NCI-H1417 (cell line): ENCODE measurements around the gene MASP1.
A peak's percentile ranks its signal among the peaks of the same experiment; 100 is the strongest.
"Not testable (repeated sequence)": the region's sequence is repeated elsewhere in the genome, so short reads cannot be mapped to it uniquely, and the experiment has no call there.

Source experiments
- DNase-seq, 3 experiments: peaks; one replicate each; lab custom pipeline; 2025; lab: John Stamatoyannopoulos, UW

The MASP1 gene

GRCh38 chr3:187227658-187228258 lies 63.8 kb downstream of the MASP1 start:
- DNase-seq = no peak

GRCh38 chr3:187223799-187224198 lies 67.7 kb downstream of the MASP1 start:
- peak in 1 of 3 experiments; percentile 12 for DNase-seq

DNA sequence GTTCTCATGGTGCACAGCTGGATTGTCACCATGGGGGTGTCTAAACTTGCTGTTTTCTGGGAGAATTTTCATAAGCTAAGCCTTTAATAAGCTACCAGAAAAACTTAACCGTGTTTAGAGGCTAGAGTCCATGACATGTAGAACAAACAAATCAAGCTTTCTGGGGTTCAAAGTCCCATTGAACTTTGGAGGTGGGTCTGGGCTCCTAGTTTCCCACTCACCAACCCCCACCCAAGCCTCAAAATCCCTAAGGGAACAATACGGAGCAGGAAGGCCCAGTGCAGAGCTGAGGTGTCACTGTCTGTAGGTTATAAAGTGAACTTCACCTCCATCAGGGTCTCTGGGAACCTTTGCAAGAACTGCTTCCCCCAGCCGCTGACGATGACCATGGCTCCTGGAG lies 68.7 kb downstream of the MASP1 start:
- DNase-seq = no peak

- no peak for DNase-seq
Measured at GRCh38 chr3:187215460-187215859, 76.1 kb downstream of the MASP1 start.

GRCh38 chr3:187213616-187214015 lies 77.9 kb downstream of the MASP1 start:
- DNase-seq = peak in 1 of 3 experiments; percentile 13

DNA sequence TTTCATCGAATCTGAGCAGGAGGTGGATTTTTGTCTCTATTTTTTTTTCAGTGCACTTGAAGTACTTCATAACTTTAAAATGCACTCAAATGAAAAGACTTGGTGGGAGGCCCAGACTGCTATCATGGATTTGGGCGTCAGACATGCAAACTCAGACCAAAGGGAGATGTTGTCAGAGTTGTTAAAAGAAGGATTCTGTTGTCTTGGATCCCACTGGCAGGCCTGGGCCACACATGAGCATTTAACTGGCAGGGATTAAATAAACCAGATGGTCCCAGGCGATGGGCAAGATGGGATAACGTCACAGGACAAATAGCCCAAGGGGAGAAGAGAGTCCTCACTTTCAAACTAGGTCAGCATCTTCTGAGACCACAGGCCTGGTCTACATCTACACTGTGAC lies 78.8 kb downstream of the MASP1 start:
- DNase-seq = no peak

GRCh38 chr3:187212196-187212545 lies 79.4 kb downstream of the MASP1 start:
- DNase-seq = no peak

- no peak for DNase-seq
Measured at GRCh38 chr3:187211532-187212195, 79.9 kb downstream of the MASP1 start.

DNA sequence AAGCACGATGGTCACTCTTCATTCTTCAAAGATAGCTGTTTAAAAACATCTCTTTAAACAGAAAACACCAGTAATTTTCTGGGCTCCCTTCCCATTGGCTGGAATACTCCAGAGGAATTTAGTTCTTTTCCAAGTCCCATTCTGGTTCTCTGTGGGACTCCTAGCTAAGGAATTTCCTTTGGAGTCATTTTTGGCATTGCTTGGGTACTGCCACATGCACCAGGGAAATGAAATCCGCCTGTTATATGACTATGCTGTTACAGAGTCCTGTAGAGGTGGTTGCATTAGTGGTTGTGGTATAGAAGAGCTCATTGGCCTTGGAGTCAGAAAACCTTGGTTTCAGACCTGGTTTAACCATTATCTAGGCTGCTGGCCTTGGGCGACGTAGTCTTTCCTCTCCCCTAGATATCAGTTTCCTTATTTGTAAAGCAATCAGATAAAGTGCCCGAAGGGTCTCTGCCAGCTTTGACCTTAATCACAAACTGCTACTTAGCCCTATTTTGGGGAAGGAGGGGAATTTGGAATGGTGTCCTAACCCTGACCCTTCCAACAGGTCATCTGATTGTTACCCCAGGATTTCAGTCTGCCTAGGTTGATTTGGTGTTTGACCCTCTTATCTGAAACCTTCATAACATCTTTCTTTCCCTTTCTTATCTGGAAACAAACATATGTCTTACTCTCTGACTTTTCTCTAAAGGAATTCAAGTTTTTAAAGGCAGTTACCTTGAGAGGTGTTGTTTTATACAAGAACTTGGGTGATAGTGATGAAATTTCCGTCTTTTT lies 80.8 kb downstream of the MASP1 start:
- DNase-seq = no peak

- DNase-seq = no peak
Measured at GRCh38 chr3:187210091-187210490, 81.4 kb downstream of the MASP1 start.

DNA sequence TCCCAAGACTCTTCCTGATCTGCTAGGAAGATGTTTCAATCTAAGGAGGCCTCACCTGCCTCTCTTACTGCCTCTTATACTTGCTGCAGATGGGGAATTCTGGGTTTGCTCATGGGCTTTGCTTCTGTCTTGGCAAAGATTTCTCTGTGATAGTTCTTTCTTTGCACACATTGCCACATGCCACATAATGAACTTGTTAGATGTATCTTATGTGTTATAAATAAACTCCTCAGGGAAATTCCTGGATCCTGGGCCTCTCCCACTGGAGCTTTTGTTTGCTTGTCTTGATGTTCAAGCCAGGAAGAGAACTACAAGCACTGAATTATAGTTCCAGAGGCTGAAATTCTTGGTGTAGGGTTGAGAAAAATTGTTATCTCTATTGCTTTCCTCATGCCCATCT lies 82.0 kb downstream of the MASP1 start:
- no peak for DNase-seq

- DNase-seq = peak in 2 of 3 experiments; percentile 44 to 49
Measured at GRCh38 chr3:187208159-187208558, 83.4 kb downstream of the MASP1 start.

DNA sequence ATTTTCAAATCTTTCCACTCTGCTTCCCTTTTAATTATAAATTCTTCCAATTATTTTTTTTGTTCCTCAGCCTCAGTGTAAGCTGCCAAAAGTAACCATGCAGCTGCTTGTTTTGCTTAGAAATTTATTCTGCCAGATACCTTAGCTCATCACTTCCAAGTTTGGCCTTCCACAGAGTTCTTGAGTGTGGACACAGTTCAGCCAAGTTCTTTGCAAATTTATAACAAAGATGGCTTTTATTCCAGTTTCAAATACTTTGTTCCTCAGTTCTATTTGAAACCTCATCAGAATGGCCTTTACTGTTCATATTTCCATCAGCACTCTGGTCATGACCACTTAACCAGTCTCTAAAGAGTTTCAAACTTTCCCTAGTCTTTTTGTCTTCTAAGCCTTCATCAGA lies 83.9 kb downstream of the MASP1 start:
- DNase-seq = no peak

GRCh38 chr3:187207062-187207461 lies 84.5 kb downstream of the MASP1 start:
- no peak for DNase-seq

DNA sequence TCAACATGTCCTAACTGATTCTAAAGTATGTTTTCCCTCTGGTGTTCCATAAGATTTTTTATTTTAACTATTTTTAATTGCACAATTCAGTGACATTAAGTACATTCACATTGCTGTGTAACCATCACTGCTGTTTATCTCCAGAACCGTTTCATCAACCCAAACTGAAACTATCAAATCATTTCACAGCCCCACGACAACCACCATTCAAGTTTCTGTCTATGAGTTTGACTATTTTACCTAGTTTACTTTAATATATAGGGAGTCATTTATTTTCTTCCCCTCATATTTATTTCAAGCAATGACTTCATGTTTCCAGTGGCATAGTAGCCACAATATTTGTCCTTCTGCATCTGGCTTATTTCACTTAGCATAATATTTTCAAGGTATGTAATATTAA lies 85.9 kb downstream of the MASP1 start:
- no peak for DNase-seq

- not testable (repeated sequence) for DNase-seq
Measured at GRCh38 chr3:187199463-187200050, 92.0 kb downstream of the MASP1 start.

- no peak for DNase-seq
Measured at GRCh38 chr3:187198490-187198889, 93.0 kb downstream of the MASP1 start.

DNA sequence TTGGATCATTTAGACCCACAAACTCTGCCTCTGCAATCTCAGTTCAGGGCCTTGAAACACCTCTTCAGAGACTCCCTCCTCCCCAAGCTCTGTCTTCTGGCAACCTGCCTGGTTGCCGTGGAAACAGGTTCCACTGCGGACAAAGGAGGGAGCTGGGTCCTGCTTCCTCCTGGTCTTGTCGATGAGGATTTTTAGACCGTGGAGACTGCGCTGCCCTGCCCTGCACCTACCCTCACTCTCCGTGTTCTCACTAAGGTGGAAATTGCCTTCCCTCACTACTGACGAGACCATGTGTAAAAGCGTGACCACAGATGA lies 94.2 kb downstream of the MASP1 start, which contains the start of gene RTP1:
Gene RTP1 (plus strand): TSS at position 152 of the 315 bp plus-strand sequence. CDS start 30 bp downstream, at position 182.
- peak; percentile 45 to 90 (median 70) for DNase-seq

GRCh38 chr3:187196573-187197334 lies 94.8 kb downstream of the MASP1 start:
- DNase-seq = no peak

DNA sequence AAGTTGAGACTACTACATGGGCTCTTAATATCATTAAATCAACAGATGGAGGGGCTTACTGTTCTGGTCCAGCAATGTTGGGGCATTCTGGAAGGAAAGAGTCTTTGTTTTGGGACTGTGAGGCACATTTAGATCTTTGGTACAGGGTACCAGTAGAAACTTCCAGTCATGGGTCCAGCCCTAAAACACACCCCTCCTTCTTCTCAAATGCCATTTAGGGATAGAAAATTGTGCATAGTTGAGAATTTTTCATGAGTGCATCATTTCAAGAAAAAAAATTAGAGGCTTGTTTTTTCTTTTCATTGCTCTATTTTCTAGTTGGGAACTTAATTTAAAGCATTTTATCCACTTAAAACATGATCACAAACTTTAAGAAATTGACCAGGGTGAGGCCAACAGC lies 98.4 kb downstream of the MASP1 start:
- DNase-seq = no peak

GRCh38 chr3:187191271-187191670 lies 100.3 kb downstream of the MASP1 start:
- DNase-seq = no peak

GRCh38 chr3:187188931-187189330 lies 102.6 kb downstream of the MASP1 start:
- no peak for DNase-seq
